Measurements from ENCODE around the gene PCDHGA12.
"Not testable (repeated sequence)": the region's sequence is repeated elsewhere in the genome, so short reads cannot be mapped to it uniquely, and the experiment has no call there.

The PCDHGA12 gene

DNA sequence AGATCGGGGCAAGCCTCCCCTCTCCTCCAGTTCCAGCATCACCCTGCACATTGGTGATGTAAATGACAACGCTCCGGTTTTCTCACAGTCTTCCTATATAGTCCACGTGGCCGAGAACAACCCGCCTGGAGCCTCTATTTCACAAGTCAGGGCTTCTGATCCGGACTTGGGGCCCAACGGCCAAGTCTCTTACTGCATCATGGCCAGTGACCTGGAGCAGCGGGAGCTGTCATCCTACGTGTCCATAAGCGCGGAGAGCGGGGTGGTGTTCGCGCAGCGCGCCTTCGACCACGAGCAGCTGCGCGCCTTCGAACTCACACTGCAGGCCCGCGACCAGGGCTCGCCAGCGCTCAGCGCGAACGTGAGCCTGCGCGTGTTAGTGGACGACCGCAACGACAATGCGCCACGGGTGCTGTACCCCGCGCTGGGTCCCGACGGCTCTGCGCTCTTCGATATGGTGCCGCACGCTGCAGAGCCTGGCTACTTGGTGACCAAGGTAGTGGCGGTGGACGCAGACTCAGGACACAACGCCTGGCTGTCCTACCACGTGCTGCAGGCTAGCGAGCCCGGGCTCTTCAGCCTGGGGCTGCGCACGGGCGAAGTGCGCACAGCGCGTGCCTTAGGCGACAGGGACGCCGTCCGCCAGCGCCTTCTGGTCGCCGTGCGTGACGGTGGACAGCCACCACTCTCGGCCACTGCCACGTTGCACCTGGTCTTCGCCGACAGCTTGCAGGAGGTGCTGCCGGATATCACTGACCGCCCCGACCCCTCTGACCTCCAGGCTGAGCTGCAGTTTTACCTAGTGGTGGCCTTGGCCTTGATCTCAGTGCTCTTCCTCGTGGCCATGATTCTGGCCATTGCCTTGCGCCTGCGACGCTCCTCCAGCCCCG lies 40.9 kb upstream of the PCDHGA12 start:
- Histone ChIP-seq H3K4me2 (ENCODE audit: low read depth, low read length, poor library complexity, severe bottlenecking) (no peak overlapping the region), H3K4me1 (ENCODE audit: insufficient read depth, low read length, poor library complexity, severe bottlenecking) (no peaks in the 10 kb centered on the region), H4K20me1 (ENCODE audit: insufficient read depth, low read length, poor library complexity, severe bottlenecking) (no peaks in the 10 kb centered on the region), H3K9ac (ENCODE audit: low read depth, low read length, poor library complexity, severe bottlenecking) (no peak overlapping the region), H3K4me3 (ENCODE audit: low read length, poor library complexity, severe bottlenecking) (no peak overlapping the region), H3K79me2 (ENCODE audit: insufficient read depth, low read length) (no peaks in the 10 kb centered on the region), H3K9me2 (replicated peaks; ENCODE audit: low read depth, low read length) (no peaks in the 10 kb centered on the region), H3K27me3 (ENCODE audit: insufficient read depth, low read length, poor library complexity, severe bottlenecking) (no peaks in the 10 kb centered on the region), H3K9me3 (ENCODE audit: insufficient read depth, low read depth, low read length) (no peaks in the 10 kb centered on the region), H2AFZ (ENCODE audit: low read length) (no peak overlapping the region), H3K36me3 (ENCODE audit: insufficient read depth, low read length) (no peaks in the 10 kb centered on the region), H3F3A (ENCODE audit: low read depth) (no peaks in the 10 kb centered on the region)
- TF ChIP-seq, protein P1, sequence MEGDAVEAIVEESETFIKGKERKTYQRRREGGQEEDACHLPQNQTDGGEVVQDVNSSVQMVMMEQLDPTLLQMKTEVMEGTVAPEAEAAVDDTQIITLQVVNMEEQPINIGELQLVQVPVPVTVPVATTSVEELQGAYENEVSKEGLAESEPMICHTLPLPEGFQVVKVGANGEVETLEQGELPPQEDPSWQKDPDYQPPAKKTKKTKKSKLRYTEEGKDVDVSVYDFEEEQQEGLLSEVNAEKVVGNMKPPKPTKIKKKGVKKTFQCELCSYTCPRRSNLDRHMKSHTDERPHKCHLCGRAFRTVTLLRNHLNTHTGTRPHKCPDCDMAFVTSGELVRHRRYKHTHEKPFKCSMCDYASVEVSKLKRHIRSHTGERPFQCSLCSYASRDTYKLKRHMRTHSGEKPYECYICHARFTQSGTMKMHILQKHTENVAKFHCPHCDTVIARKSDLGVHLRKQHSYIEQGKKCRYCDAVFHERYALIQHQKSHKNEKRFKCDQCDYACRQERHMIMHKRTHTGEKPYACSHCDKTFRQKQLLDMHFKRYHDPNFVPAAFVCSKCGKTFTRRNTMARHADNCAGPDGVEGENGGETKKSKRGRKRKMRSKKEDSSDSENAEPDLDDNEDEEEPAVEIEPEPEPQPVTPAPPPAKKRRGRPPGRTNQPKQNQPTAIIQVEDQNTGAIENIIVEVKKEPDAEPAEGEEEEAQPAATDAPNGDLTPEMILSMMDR (conservative IDR thresholded peaks at IDR 0.05; ENCODE audit: low read length): no peak
- no peak for TF ChIP-seq EZH2phosphoT487 (IDR thresholded peaks at IDR 0.05; ENCODE audit: borderline replicate concordance)

DNA sequence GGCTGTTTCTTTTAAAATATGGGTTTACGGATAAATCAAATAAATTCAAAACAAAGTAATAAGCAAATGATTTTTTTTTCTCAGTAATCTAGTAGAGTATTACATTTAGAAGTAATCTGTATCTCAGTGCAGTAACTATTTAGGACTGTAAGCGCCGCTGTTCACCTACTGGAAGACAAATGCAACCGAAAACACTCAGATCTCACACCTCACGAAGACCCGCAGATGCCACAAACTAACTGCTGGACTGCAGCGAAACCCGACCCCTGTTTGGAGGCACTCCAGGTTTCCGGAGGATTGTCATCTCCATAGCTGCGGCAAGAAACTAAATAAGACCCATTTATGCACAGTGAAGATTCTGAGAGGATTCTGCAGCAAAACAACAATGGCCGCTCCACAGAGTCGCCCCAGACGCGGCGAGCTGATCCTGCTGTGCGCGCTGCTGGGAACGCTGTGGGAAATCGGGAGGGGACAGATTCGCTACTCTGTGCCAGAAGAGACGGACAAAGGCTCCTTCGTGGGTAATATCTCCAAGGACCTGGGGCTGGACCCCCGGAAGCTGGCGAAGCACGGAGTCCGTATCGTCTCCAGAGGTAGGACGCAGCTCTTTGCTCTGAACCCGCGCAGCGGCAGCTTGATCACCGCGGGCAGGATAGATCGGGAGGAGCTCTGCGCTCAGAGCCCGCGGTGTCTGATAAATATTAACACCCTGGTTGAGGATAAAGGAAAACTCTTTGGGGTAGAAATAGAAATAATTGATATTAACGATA lies 37.7 kb upstream of the PCDHGA12 start, which contains the start of gene PCDHGA8:
Gene PCDHGA8 (plus strand): TSS at position 205 of the 770 bp plus-strand sequence. CDS start 181 bp downstream, at position 386.
- Histone ChIP-seq H3K4me1 (ENCODE audit: insufficient read depth, low read length, poor library complexity, severe bottlenecking) (no peaks in the 10 kb centered on the region), H3K9ac (ENCODE audit: low read depth, low read length, poor library complexity, severe bottlenecking) (no peak within 1 kb of the TSS), H4K20me1 (ENCODE audit: insufficient read depth, low read length, poor library complexity, severe bottlenecking) (no peaks in the 10 kb centered on the region), H3K9me3 (ENCODE audit: insufficient read depth, low read depth, low read length) (no peaks in the 10 kb centered on the region), H3K79me2 (ENCODE audit: insufficient read depth, low read length) (no peaks in the 10 kb centered on the region), H3K4me3 (ENCODE audit: low read length, poor library complexity, severe bottlenecking) (no peak within 1 kb of the TSS), H3K36me3 (ENCODE audit: insufficient read depth, low read length) (no peaks in the 10 kb centered on the region), H3K27me3 (ENCODE audit: insufficient read depth, low read length, poor library complexity, severe bottlenecking) (no peaks in the 10 kb centered on the region), H3K4me2 (ENCODE audit: low read depth, low read length, poor library complexity, severe bottlenecking) (no peak within 1 kb of the TSS), H3F3A (ENCODE audit: low read depth) (no peaks in the 10 kb centered on the region), H2AFZ (ENCODE audit: low read length) (no peak within 1 kb of the TSS), H3K9me2 (replicated peaks; ENCODE audit: low read depth, low read length) (no peaks in the 10 kb centered on the region)
- TF ChIP-seq, protein P1 (conservative IDR thresholded peaks at IDR 0.05; ENCODE audit: low read length): peak; percentile 56
- no peak for TF ChIP-seq EZH2phosphoT487 (IDR thresholded peaks at IDR 0.05; ENCODE audit: borderline replicate concordance)

DNA sequence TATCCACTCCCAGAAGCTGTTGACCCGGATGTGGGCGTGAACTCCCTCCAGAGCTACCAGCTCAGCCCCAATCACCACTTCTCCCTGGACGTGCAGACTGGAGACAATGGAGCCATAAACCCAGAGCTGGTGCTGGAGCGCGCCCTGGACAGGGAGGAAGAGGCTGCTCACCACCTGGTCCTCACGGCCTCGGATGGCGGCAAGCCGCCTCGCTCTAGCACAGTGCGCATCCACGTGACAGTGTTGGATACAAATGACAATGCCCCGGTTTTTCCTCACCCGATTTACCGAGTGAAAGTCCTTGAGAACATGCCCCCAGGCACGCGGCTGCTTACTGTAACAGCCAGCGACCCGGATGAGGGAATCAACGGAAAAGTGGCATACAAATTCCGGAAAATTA lies 37.0 kb upstream of the PCDHGA12 start:
- H3K4me3 ChIP-seq (ENCODE audit: low read length, poor library complexity, severe bottlenecking): no peak overlapping the region
- TF ChIP-seq, protein P1 (conservative IDR thresholded peaks at IDR 0.05; ENCODE audit: low read length): no peak
- no peak for TF ChIP-seq EZH2phosphoT487 (IDR thresholded peaks at IDR 0.05; ENCODE audit: borderline replicate concordance)
- H3K9me3 ChIP-seq (ENCODE audit: insufficient read depth, low read depth, low read length): no peaks in the 10 kb centered on the region
- no peaks in the 10 kb centered on the region for H3K79me2 ChIP-seq (ENCODE audit: insufficient read depth, low read length)
- no peaks in the 10 kb centered on the region for H3K27me3 ChIP-seq (ENCODE audit: insufficient read depth, low read length, poor library complexity, severe bottlenecking)
- no peaks in the 10 kb centered on the region for H4K20me1 ChIP-seq (ENCODE audit: insufficient read depth, low read length, poor library complexity, severe bottlenecking)
- H3K9me2 ChIP-seq (replicated peaks; ENCODE audit: low read depth, low read length): no peaks in the 10 kb centered on the region
- no peaks in the 10 kb centered on the region for H3K4me1 ChIP-seq (ENCODE audit: insufficient read depth, low read length, poor library complexity, severe bottlenecking)
- H3K4me2 ChIP-seq (ENCODE audit: low read depth, low read length, poor library complexity, severe bottlenecking): no peak overlapping the region
- no peak overlapping the region for H3K9ac ChIP-seq (ENCODE audit: low read depth, low read length, poor library complexity, severe bottlenecking)
- no peak overlapping the region for H2AFZ ChIP-seq (ENCODE audit: low read length)
- no peaks in the 10 kb centered on the region for H3F3A ChIP-seq (ENCODE audit: low read depth)
- no peaks in the 10 kb centered on the region for H3K36me3 ChIP-seq (ENCODE audit: insufficient read depth, low read length)

DNA sequence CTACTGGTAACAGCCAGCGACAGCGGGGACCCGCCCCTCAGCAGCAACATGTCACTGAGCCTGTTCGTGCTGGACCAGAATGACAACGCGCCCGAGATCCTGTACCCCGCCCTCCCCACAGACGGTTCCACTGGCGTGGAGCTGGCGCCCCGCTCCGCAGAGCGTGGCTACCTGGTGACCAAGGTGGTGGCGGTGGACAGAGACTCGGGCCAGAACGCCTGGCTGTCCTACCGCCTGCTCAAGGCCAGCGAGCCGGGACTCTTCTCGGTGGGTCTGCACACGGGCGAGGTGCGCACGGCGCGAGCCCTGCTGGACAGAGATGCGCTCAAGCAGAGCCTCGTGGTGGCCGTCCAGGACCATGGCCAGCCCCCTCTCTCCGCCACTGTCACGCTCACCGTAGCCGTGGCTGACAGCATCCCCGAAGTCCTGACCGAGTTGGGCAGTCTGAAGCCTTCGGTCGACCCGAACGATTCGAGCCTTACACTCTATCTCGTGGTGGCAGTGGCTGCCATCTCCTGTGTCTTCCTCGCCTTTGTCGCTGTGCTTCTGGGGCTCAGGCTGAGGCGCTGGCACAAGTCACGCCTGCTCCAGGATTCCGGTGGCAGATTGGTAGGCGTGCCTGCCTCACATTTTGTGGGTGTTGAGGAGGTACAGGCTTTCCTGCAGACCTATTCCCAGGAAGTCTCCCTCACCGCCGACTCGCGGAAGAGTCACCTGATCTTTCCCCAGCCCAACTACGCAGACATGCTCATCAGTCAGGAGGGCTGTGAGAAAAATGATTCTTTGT lies 35.7 kb upstream of the PCDHGA12 start:
- H3K79me2 ChIP-seq (ENCODE audit: insufficient read depth, low read length); H3K36me3 ChIP-seq (ENCODE audit: insufficient read depth, low read length); H3K4me2 ChIP-seq (ENCODE audit: low read depth, low read length, poor library complexity, severe bottlenecking); H2AFZ ChIP-seq (ENCODE audit: low read length); H3K9me3 ChIP-seq (ENCODE audit: insufficient read depth, low read depth, low read length); H3K4me3 ChIP-seq (ENCODE audit: low read length, poor library complexity, severe bottlenecking); H3K4me1 ChIP-seq (ENCODE audit: insufficient read depth, low read length, poor library complexity, severe bottlenecking); H3K9ac ChIP-seq (ENCODE audit: low read depth, low read length, poor library complexity, severe bottlenecking); H4K20me1 ChIP-seq (ENCODE audit: insufficient read depth, low read length, poor library complexity, severe bottlenecking); H3K27me3 ChIP-seq (ENCODE audit: insufficient read depth, low read length, poor library complexity, severe bottlenecking); H3F3A ChIP-seq (ENCODE audit: low read depth); H3K9me2 ChIP-seq (replicated peaks; ENCODE audit: low read depth, low read length): not testable (repeated sequence)
